HepG2 (cell line): ENCODE results near the gene KPNA3. TPM values are rescaled to one million over a fixed set of nuclear protein-coding genes. Genes with fewer than 3 reads are reported as not detected.

ENCODE experiments used
- ATAC-seq: fragments of 200-7000 bp; cut with Tn5 transposase; 3 replicates; pipeline ENCODE4 v1.9.1; 2020; ENCODE audit warnings: mild to moderate bottlenecking, moderate library complexity
- BruUV-seq: library from RNA; stranded (reverse); fragments of 400-500 nt; replicated peaks from 2 replicates; lab custom pipeline; 2021; lab: Mats Ljungman, UMichigan
- CTCF ChIA-PET: fragments of 300-600 bp; formaldehyde crosslinking; extraction: SDS; loops from one replicate; lab custom pipeline; 2021; ENCODE audit warnings: low total read pairs, inconsistent platforms, low intra/inter-chr PET ratio; lab: Yijun Ruan, JAX
- POLR2A ChIA-PET: fragments of 350-600 bp; sonication (Branson Sonifier 250); formaldehyde crosslinking; loops from one replicate; lab custom pipeline; 2020; ENCODE audit warnings: antibody characterized with exemption, inconsistent platforms; lab: Yijun Ruan, JAX
- DNase-seq: peaks from one replicate; pipeline ENCODE4 v3.0.0-alpha.2; 2015; ENCODE audit warnings: low spot score
- FAIRE-seq: peaks from 3 replicates; lab custom pipeline; 2011; peaks lifted over from hg19 to GRCh38; lab: Jason Lieb, UNC
- H2AFZ ChIP-seq: one replicate; pipeline ENCODE4 v1.6.1; 2011; ENCODE audit warnings: low read length, inconsistent platforms
- H3K27ac ChIP-seq: fragments of 300-600 bp; 3 replicates; pipeline ENCODE4 v1.8.0; 2011; ENCODE audit warnings: mixed run types, mild to moderate bottlenecking, mixed read lengths, low read length, inconsistent platforms; ENCODE audit not compliant: insufficient read depth; ENCODE audit errors: extremely low read length
- H3K27me3 ChIP-seq, 2 experiments: fragments of 200-600 bp in 1 of 2; 2 replicates in 1 of 2; 3 replicates in 1 of 2; pipeline versions ENCODE4 v1.6.0 to v1.8.0; 2011; ENCODE audit warnings: low read length in 2 of 2, mild to moderate bottlenecking in 2 of 2, moderate library complexity in 2 of 2, inconsistent platforms in 1 of 2; ENCODE audit not compliant: insufficient read depth in 2 of 2, control insufficient read depth in 1 of 2
- H3K36me3 ChIP-seq, 2 experiments: fragments of 200-600 bp in 1 of 2; replicated peaks in 1 of 2; 2 replicates in 1 of 2; 3 replicates in 1 of 2; pipeline versions ENCODE4 v1.5.1 to v1.8.0; 2011; ENCODE audit warnings: low read length in 2 of 2, inconsistent platforms in 1 of 2; ENCODE audit not compliant: insufficient read depth in 2 of 2, control insufficient read depth in 1 of 2
- H3K4me1 ChIP-seq: 2 replicates; pipeline ENCODE4 v1.5.1; 2012; ENCODE audit warnings: low read length, inconsistent platforms; ENCODE audit not compliant: insufficient read depth
- H3K4me2 ChIP-seq: 2 replicates; pipeline ENCODE4 v1.6.0; 2011; ENCODE audit warnings: low read depth, low read length, inconsistent platforms
- H3K4me3 ChIP-seq, 3 experiments: fragments of 200-600 bp in 1 of 3; sonication (generic), shearing (Covaris generic) in 1 of 3; replicated peaks in 1 of 3; 2 replicates each; pipeline ENCODE4 v1.5.1; 2011 to 2016; ENCODE audit warnings: low read length in 3 of 3, inconsistent platforms in 2 of 3, low read depth in 2 of 3, mild to moderate bottlenecking in 2 of 3, control low read depth in 1 of 3, mixed read lengths in 1 of 3; ENCODE audit not compliant: insufficient read depth in 1 of 3
- H3K79me2 ChIP-seq: one replicate; pipeline ENCODE4 v1.6.1; 2011; ENCODE audit warnings: low read length, inconsistent platforms; ENCODE audit not compliant: insufficient read depth
- H3K9ac ChIP-seq: 2 replicates; pipeline ENCODE4 v1.6.0; 2011; ENCODE audit warnings: mild to moderate bottlenecking, low read depth, low read length, inconsistent platforms; ENCODE audit not compliant: insufficient read depth
- H3K9me3 ChIP-seq: 2 replicates; pipeline ENCODE4 v1.5.1; 2012; ENCODE audit warnings: mild to moderate bottlenecking, low read length
- H4K20me1 ChIP-seq: 2 replicates; pipeline ENCODE4 v1.6.0; 2011; ENCODE audit warnings: inconsistent platforms, mild to moderate bottlenecking, low read length, moderate library complexity; ENCODE audit not compliant: insufficient read depth
- BORCS8-MEF2B ChIP-seq: sonication (generic); formaldehyde crosslinking; IDR thresholded peaks from 2 replicates; pipeline ENCODE4 v1.8.0; 2022; ENCODE audit warnings: mild to moderate bottlenecking, missing genetic modification reagents
- CHD4 ChIP-seq: fragments of 200-600 bp; sonication (generic); IDR thresholded peaks from 2 replicates; pipeline ENCODE4 v1.7.0; 2017; ENCODE audit warnings: mild to moderate bottlenecking, low read length, borderline replicate concordance
- PATZ1 ChIP-seq: sonication (generic); formaldehyde crosslinking; IDR thresholded peaks from 2 replicates; pipeline ENCODE4 v1.4.0; 2020; ENCODE audit warnings: missing genetic modification reagents
- PCBP2 ChIP-seq: fragments of 200-400 bp; formaldehyde crosslinking; optimal IDR thresholded peaks from 2 replicates; pipeline ENCODE3; 2018; ENCODE audit warnings: low read length, low read depth; ENCODE audit not compliant: poor library complexity, severe bottlenecking
- REPIN1 ChIP-seq: sonication (generic); formaldehyde crosslinking; IDR thresholded peaks from 2 replicates; pipeline ENCODE4 v1.8.0; 2022; ENCODE audit warnings: missing genetic modification reagents, low read depth, mild to moderate bottlenecking, borderline replicate concordance
- ZNF276 ChIP-seq: sonication (generic); formaldehyde crosslinking; IDR thresholded peaks from 2 replicates; pipeline ENCODE4 v1.4.0; 2020; ENCODE audit warnings: mild to moderate bottlenecking, low read depth, missing genetic modification reagents
- ZNF543 ChIP-seq: sonication (generic); formaldehyde crosslinking; IDR thresholded peaks from 2 replicates; pipeline ENCODE4 v1.4.0; 2020; ENCODE audit warnings: mild to moderate bottlenecking, missing genetic modification reagents
- ZNF576 ChIP-seq: sonication (generic); formaldehyde crosslinking; IDR thresholded peaks from 2 replicates; pipeline ENCODE4 v1.4.0; 2020; ENCODE audit warnings: mild to moderate bottlenecking, missing genetic modification reagents
- ZNF644 ChIP-seq: IDR thresholded peaks from 2 replicates; pipeline ENCODE4 v1.6.1; 2016; ENCODE audit warnings: low read depth
- ZNF674 ChIP-seq: sonication (generic); formaldehyde crosslinking; IDR thresholded peaks from 2 replicates; pipeline ENCODE4 v1.5.0; 2020; ENCODE audit warnings: low read depth, mild to moderate bottlenecking, missing genetic modification reagents
- ZNF816 ChIP-seq: sonication (generic); formaldehyde crosslinking; IDR thresholded peaks from 2 replicates; pipeline ENCODE4 v1.8.0; 2022; ENCODE audit warnings: missing genetic modification reagents, mild to moderate bottlenecking, borderline replicate concordance
- WGBS: methylation state at CpG from one replicate; pipeline ENCODE4 v1.1.6; 2017; ENCODE audit warnings: low lambda C conversion rate; 5-methylcytosine and 5-hydroxymethylcytosine counted together
- in situ Hi-C: cut with HindIII; loops from 2 replicates; pipeline ENCODE4 v1.10.0; 2017; ENCODE audit warnings: low pct_unique_long_range_greater_than_20kb; ENCODE audit not compliant: extremely low pct_ligation_motif_present
- intact Hi-C: fragments of 100-400 bp; cut with micrococcal nuclease; formaldehyde crosslinking; loops from one replicate; pipeline ENCODE4 v1.10.0; 2022; ENCODE audit not compliant: unreplicated experiment
- polyA plus RNA-seq, 8 experiments: library from polyadenylated mRNA; depleted of rRNA in 3 of 8; stranded (reverse) in 7 of 8; unstranded in 1 of 8; fragments of >200 nt; fragmentation: Illumina TruSeq in 4 of 8; extraction: Trizol in 4 of 8; gene quantifications; 2 replicates each; pipeline versions ENCODE4 v1.2.1 to v1.2.3, GENCODE V29; 2011 to 2016; ENCODE audit warnings: low read depth in 4 of 8, missing spikeins in 1 of 8, mixed read lengths in 1 of 8; ENCODE audit not compliant: insufficient read depth in 1 of 8
- total RNA-seq, 5 experiments: library from RNA; depleted of rRNA; stranded (reverse); fragments of >200 nt; fragmentation: Illumina TruSeq; extraction: Trizol; gene quantifications; 2 replicates each; pipeline ENCODE4 v1.2.3, GENCODE V29; 2016; ENCODE audit warnings: low read depth in 1 of 5

Gene KPNA3
- total and polyA plus RNA-seq, 2 of the 13 experiments (the other 11 are each of a cell fraction or from before 2014, with no cell fraction given), result 13.0 to 28.9 TPM

- ATAC-seq (no peak; the same call in 2 of the 3 replicates), FAIRE-seq (peak; percentile 30), DNase-seq (no peak)
- 86% methylated on average over 5 of the region's 5 CpGs for WGBS
- Histone ChIP-seq H3K36me3 (no peaks in the 10 kb centered on the region), H2AFZ (no peak overlapping the region), H3K79me2 (no peaks in the 10 kb centered on the region), H4K20me1 (no peaks in the 10 kb centered on the region), H3K27me3 (no peaks in the 10 kb centered on the region), H3K4me2 (peak overlapping the region; percentile 52), H3K9me3 (no peaks in the 10 kb centered on the region), H3K27ac (peak overlapping the region; percentile 53), H3K4me3 (no peak overlapping the region), H3K4me1 (peaks cover 27% of the 10 kb centered on the region), H3K9ac (no peak overlapping the region)
- ChIA-PET POLR2A (interaction anchor here (0.8 to 2.5 kb wide), 8 partner anchors 10 to 81 kb away, joined by 3 to 29 read pairs (median 4); partner anchors contain the start of gene KPNA3), CTCF (no interaction called here)
- in situ Hi-C loops (no loop called here), intact Hi-C loops (no loop called here)
- BruUV-seq, result no TSS peak
- TF ChIP-seq PCBP2 (no peak), CHD4 (0 out of 2 replicates have a peak, but pooled peaks have one; percentile 8), ZNF576 (CRISPR knock-in tag) (peak; percentile 38; the same call in 1 of the 2 replicates)
Measured at GRCh38 chr13:49821216-49822009, 28.9 kb upstream of the KPNA3 start.

- intact Hi-C loops, result no loop called here
- Histone ChIP-seq H3K9ac (no peak overlapping the region), H3K27ac (peak overlapping the region; percentile 53)
- TF ChIP-seq BORCS8-MEF2B (CRISPR knock-in tag) (no peak), ZNF644 (CRISPR knock-in tag) (peak; percentile 60; the same call in 1 of the 2 replicates), PATZ1 (CRISPR knock-in tag) (peak; percentile 46; the same call in 1 of the 2 replicates), ZNF543 (CRISPR knock-in tag) (no peak), ZNF276 (no peak), REPIN1 (CRISPR knock-in tag) (no peak), ZNF816 (no peak), ZNF674 (CRISPR knock-in tag) (no peak)
Measured at GRCh38 chr13:49820591-49821215, 28.2 kb upstream of the KPNA3 start.

More at GRCh38 chr13:49820591-49821215, 28.2 kb upstream of the KPNA3 start:
- CTCF ChIA-PET, result no interaction called here
- ATAC-seq (peak; percentile 69), FAIRE-seq (peak; percentile 93), DNase-seq (peak; percentile 88)
- no peaks in the 10 kb centered on the region for H4K20me1 ChIP-seq
- no peak overlapping the region for H2AFZ ChIP-seq
- H3K79me2 ChIP-seq, result no peaks in the 10 kb centered on the region
- peaks cover 31% of the 10 kb centered on the region for H3K4me1 ChIP-seq
- 30% methylated on average over 2 of the region's 2 CpGs for WGBS
- no TSS peak for BruUV-seq
- no peaks in the 10 kb centered on the region for H3K36me3 ChIP-seq
- no peaks in the 10 kb centered on the region for H3K27me3 ChIP-seq
- H3K4me2 ChIP-seq, result peak overlapping the region; percentile 52
- POLR2A ChIA-PET, result interaction anchor here (0.5 to 2.5 kb wide), 10 partner anchors 9 to 130 kb away, joined by 3 to 29 read pairs (median 4); partner anchors contain the start of genes EBPL and KPNA3
- no peaks in the 10 kb centered on the region for H3K9me3 ChIP-seq
- peak overlapping the region in 1 of 3 experiments; percentile 24; a peak in 1 of 6 replicates for H3K4me3 ChIP-seq
- in situ Hi-C loops, result no loop called here
